SK-N-SH treated with all-trans-retinoic acid at 6 μM for 48 hours (cell line): ENCODE results near the gene PDE4B.
"Not testable (repeated sequence)": the region's sequence is repeated elsewhere in the genome, so short reads cannot be mapped to it uniquely, and the experiment has no call there.

Experiments used
- ATAC-seq: fragments of 200-7000 bp; cut with Tn5 transposase; 3 replicates; pipeline ENCODE4 v1.9.1; 2020; ENCODE audit warnings: mild to moderate bottlenecking, moderate library complexity
- ARNTL ChIP-seq: fragments of 450-650 bp; formaldehyde crosslinking; IDR thresholded peaks from 2 replicates; pipeline ENCODE4 v1.5.0; 2020; ENCODE audit warnings: low read depth, mild to moderate bottlenecking, moderate library complexity, borderline replicate concordance
- BACH2 ChIP-seq: fragments of 250-450 bp; sonication (Bioruptor Pico); IDR thresholded peaks from 2 replicates; pipeline ENCODE4 v1.9.0; 2021; ENCODE audit warnings: mild to moderate bottlenecking, borderline replicate concordance
- CREB5 ChIP-seq: fragments of 250-450 bp; sonication (Bioruptor Pico); IDR thresholded peaks from 2 replicates; pipeline ENCODE4 v1.5.1; 2020; ENCODE audit warnings: low read depth, mild to moderate bottlenecking, moderate library complexity
- CSDC2 ChIP-seq: fragments of 250-450 bp; sonication (Bioruptor Pico); IDR thresholded peaks from 2 replicates; pipeline ENCODE4 v1.5.0; 2020; ENCODE audit warnings: mild to moderate bottlenecking, moderate library complexity
- ESRRG ChIP-seq: fragments of 250-450 bp; sonication (Bioruptor Pico); IDR thresholded peaks from 2 replicates; pipeline ENCODE4 v1.6.1; 2021; ENCODE audit warnings: mild to moderate bottlenecking
- GLIS3 ChIP-seq: fragments of 250-450 bp; sonication (Bioruptor Pico); IDR thresholded peaks from 2 replicates; pipeline ENCODE4 v1.5.0; 2020; ENCODE audit warnings: mild to moderate bottlenecking, moderate library complexity
- ISL1 ChIP-seq: fragments of 250-450 bp; sonication (Bioruptor Pico); IDR thresholded peaks from 2 replicates; pipeline ENCODE4 v2.1.2; 2022; ENCODE audit warnings: mild to moderate bottlenecking, moderate library complexity
- PATZ1 ChIP-seq: fragments of 250-450 bp; sonication (Bioruptor Pico); IDR thresholded peaks from 2 replicates; pipeline ENCODE4 v1.8.0; 2020; ENCODE audit warnings: mild to moderate bottlenecking, moderate library complexity, borderline replicate concordance
- PPARA ChIP-seq: fragments of 250-450 bp; sonication (Bioruptor Pico); IDR thresholded peaks from 2 replicates; pipeline ENCODE4 v1.5.0; 2020; ENCODE audit warnings: mild to moderate bottlenecking, borderline replicate concordance
- RARB ChIP-seq: fragments of 250-450 bp; sonication (Bioruptor Pico); IDR thresholded peaks from 2 replicates; pipeline ENCODE4 v1.8.0; 2021; ENCODE audit warnings: mild to moderate bottlenecking, moderate library complexity
- SNAI2 ChIP-seq: fragments of 250-450 bp; sonication (Bioruptor Pico); IDR thresholded peaks from 2 replicates; pipeline ENCODE4 v1.5.0; 2020; ENCODE audit warnings: mild to moderate bottlenecking, moderate library complexity
- TOX ChIP-seq: fragments of 250-450 bp; sonication (Bioruptor Pico); IDR thresholded peaks from 2 replicates; pipeline ENCODE4 v1.8.0; 2021; ENCODE audit warnings: mild to moderate bottlenecking, moderate library complexity, borderline replicate concordance
- TSHZ2 ChIP-seq: fragments of 250-450 bp; sonication (Bioruptor Pico); IDR thresholded peaks from 2 replicates; pipeline ENCODE4 v1.5.0; 2020; ENCODE audit warnings: mild to moderate bottlenecking, moderate library complexity
- ZFP30 ChIP-seq: fragments of 450-650 bp; formaldehyde crosslinking; IDR thresholded peaks from 2 replicates; pipeline ENCODE4 v1.5.0; 2022; ENCODE audit warnings: mild to moderate bottlenecking, moderate library complexity
- ZNF565 ChIP-seq: fragments of 450-650 bp; formaldehyde crosslinking; conservative IDR thresholded peaks from 2 replicates; pipeline ENCODE4 v1.5.0; 2020; ENCODE audit warnings: low read depth, mild to moderate bottlenecking, moderate library complexity
- ZNF70 ChIP-seq: fragments of 450-650 bp; formaldehyde crosslinking; IDR thresholded peaks from 2 replicates; pipeline ENCODE4 v1.5.0; 2020; ENCODE audit warnings: mild to moderate bottlenecking, moderate library complexity
- ZNF8 ChIP-seq: fragments of 450-650 bp; formaldehyde crosslinking; IDR thresholded peaks from 2 replicates; pipeline ENCODE4 v1.5.0; 2020; ENCODE audit warnings: mild to moderate bottlenecking, moderate library complexity
- TF ChIP-seq, protein P1 (sequence below): fragments of 250-450 bp; sonication (Bioruptor Pico); IDR thresholded peaks from 2 replicates; pipeline ENCODE4 v1.8.0; 2021; ENCODE audit warnings: low read depth, mild to moderate bottlenecking, moderate library complexity, borderline replicate concordance
- TF ChIP-seq, protein P2 (sequence below): fragments of 250-450 bp; sonication (Bioruptor Pico); IDR thresholded peaks from 2 replicates; pipeline ENCODE4 v1.5.1; 2021; ENCODE audit warnings: mild to moderate bottlenecking, moderate library complexity

The PDE4B gene

DNA sequence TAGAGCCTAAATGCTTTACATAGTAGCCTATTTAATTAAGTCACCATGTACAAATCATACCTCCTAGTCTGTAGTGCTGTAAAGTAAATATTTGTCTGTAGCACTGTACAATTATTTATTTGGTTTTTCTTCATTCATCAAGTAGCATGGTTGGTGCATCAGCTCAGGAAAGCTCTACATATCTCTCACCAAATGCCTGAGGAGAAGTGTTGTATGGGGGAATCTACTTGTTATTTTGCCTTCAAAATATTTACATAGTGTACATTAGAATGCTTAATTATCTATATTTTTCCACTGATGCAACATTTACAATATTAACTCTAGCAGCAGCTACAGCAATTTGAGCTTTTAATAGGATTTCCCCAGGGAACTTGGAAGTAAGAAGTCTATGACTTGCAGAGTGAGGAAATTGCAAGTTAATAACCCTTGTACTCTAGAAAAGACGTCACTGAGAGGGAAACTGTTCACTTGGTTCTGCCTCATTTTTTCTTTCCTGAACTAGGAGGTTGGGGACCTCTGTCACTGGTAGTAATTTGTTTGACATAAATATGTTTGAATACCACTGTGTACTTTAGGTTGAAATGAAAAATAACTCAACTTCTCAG lies 207.4 kb downstream of the PDE4B start:
- TF ChIP-seq ARNTL (CRISPR knock-in tag) = no peak
- no peak for TF ChIP-seq RARB
- no peak for TF ChIP-seq ZNF8
- no peak for TF ChIP-seq ZNF565 (CRISPR knock-in tag)
- TF ChIP-seq GLIS3 (CRISPR knock-in tag) = no peak
- no peak for TF ChIP-seq BACH2 (CRISPR knock-in tag)
- no peak for TF ChIP-seq ZNF70 (CRISPR knock-in tag)
- TF ChIP-seq CSDC2 (CRISPR knock-in tag) = no peak
- TF ChIP-seq, protein P1, sequence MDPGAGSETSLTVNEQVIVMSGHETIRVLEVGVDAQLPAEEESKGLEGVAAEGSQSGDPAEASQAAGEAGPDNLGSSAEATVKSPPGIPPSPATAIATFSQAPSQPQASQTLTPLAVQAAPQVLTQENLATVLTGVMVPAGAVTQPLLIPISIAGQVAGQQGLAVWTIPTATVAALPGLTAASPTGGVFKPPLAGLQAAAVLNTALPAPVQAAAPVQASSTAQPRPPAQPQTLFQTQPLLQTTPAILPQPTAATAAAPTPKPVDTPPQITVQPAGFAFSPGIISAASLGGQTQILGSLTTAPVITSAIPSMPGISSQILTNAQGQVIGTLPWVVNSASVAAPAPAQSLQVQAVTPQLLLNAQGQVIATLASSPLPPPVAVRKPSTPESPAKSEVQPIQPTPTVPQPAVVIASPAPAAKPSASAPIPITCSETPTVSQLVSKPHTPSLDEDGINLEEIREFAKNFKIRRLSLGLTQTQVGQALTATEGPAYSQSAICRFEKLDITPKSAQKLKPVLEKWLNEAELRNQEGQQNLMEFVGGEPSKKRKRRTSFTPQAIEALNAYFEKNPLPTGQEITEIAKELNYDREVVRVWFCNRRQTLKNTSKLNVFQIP (CRISPR knock-in tag) = no peak
- TF ChIP-seq PPARA (CRISPR knock-in tag) = no peak
- no peak for TF ChIP-seq CREB5 (CRISPR knock-in tag)
- no peak for TF ChIP-seq TOX
- TF ChIP-seq SNAI2 (CRISPR knock-in tag) = no peak
- TF ChIP-seq, protein P2, sequence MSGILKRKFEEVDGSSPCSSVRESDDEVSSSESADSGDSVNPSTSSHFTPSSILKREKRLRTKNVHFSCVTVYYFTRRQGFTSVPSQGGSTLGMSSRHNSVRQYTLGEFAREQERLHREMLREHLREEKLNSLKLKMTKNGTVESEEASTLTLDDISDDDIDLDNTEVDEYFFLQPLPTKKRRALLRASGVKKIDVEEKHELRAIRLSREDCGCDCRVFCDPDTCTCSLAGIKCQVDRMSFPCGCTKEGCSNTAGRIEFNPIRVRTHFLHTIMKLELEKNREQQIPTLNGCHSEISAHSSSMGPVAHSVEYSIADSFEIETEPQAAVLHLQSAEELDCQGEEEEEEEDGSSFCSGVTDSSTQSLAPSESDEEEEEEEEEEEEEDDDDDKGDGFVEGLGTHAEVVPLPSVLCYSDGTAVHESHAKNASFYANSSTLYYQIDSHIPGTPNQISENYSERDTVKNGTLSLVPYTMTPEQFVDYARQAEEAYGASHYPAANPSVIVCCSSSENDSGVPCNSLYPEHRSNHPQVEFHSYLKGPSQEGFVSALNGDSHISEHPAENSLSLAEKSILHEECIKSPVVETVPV (CRISPR knock-in tag) = no peak
- ATAC-seq = no peak; the same call in 2 of the 3 replicates

- ATAC-seq = no peak
- TF ChIP-seq TSHZ2 (no peak), ESRRG (CRISPR knock-in tag) (no peak), ZFP30 (CRISPR knock-in tag) (no peak), SNAI2 (CRISPR knock-in tag) (no peak), ZNF70 (CRISPR knock-in tag) (no peak)
These were observed 211.0 kb downstream of the PDE4B start for GRCh38 chr1:66003690-66004089.

DNA sequence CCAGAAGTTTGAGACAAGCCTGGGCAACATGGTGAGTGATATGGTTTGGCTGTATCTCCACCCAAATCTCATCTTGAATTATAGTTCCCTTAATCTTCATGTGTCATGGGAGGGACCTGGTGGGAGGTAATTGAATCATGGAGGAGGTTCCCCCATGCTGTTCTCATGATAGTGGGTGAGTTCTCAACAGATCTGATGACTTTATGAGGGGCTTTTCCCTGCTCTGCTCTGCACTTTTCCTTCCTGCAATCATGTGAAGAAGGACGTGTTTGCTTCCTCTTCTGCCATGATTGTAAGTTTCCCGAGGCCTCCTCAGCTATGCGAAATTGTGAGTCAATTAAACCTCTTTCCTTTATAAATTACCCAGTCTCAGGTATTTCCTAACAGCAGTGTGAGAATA lies 213.8 kb downstream of the PDE4B start:
- not testable (repeated sequence) for ATAC-seq

DNA sequence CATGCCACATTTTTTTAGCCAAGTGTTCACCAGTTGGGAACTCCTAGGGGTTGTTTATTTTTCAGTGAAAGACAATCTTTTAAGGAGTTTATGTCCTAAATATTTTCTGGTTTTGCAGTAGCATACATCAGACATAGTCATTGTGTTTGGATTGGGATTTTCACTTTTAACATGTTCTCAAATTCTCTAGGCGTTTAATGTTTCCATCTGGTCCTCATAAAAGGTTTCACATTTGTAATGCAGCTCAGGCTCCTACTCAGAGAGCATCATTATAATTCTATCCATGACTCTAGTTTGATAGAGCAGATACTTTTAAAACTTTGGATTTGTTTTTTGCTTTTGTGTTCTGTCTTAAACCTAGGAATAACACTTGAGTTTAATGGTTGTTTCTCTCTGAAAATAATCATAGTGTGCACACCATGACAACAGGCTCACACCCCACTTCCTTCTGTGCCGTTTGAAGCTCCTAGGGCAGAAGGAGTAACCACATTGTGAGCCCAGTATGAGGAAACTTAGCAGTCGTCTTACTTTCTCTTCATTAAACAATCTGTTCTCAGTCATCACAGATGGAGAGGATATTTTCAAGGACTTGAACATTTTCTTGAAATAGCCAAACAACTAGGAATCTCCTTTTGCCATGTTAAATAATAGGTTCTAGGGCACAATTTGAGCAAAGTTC lies 219.6 kb downstream of the PDE4B start:
- TF ChIP-seq ISL1 (CRISPR knock-in tag) = no peak
- no peak for TF ChIP-seq ZNF565 (CRISPR knock-in tag)
- TF ChIP-seq, protein P1 (CRISPR knock-in tag) = no peak
- no peak for TF ChIP-seq GLIS3 (CRISPR knock-in tag)
- TF ChIP-seq CSDC2 (CRISPR knock-in tag) = no peak
- no peak for TF ChIP-seq ZNF8
- no peak for TF ChIP-seq SNAI2 (CRISPR knock-in tag)
- no peak for TF ChIP-seq RARB
- no peak for TF ChIP-seq PATZ1 (CRISPR knock-in tag)
- TF ChIP-seq, all 23 proteins: peak for 0
- no peak for ATAC-seq
